GM23338 (cell line): ENCODE results near the gene SLC9A8. TPM values are rescaled to one million over a fixed set of nuclear protein-coding genes. Genes with fewer than 3 reads are reported as not detected.
A peak's percentile ranks its signal among the peaks of the same experiment; 100 is the strongest.

ENCODE experiments used
- ATAC-seq: fragments of 200-7000 bp; cut with Tn5 transposase; 3 replicates; pipeline ENCODE4 v1.9.1; 2020
- DNase-seq: peaks from one replicate; pipeline ENCODE4 v3.0.0-alpha.2; 2015; ENCODE audit warnings: low spot score
- H2AFZ ChIP-seq: fragments of 200-600 bp; sonication (generic); 2 replicates; pipeline ENCODE4 v1.8.0; 2016; ENCODE audit warnings: antibody characterized with exemption, mild to moderate bottlenecking, moderate library complexity
- H3F3A ChIP-seq: fragments of 200-600 bp; sonication (generic); replicated peaks from 2 replicates; pipeline ENCODE4 v1.8.0; 2017; ENCODE audit warnings: antibody characterized with exemption, mixed run types, low read depth
- H3K27ac ChIP-seq: fragments of 200-600 bp; sonication (generic); 2 replicates; pipeline ENCODE4 v1.6.1; 2016; ENCODE audit warnings: low read depth
- H3K27me3 ChIP-seq: fragments of 200-600 bp; sonication (generic); 2 replicates; pipeline ENCODE4 v1.8.0; 2016; ENCODE audit warnings: mild to moderate bottlenecking, mixed run types, moderate library complexity; ENCODE audit not compliant: insufficient read depth
- H3K36me3 ChIP-seq: fragments of 200-600 bp; sonication (generic); 2 replicates; pipeline ENCODE4 v1.8.0; 2016; ENCODE audit warnings: mild to moderate bottlenecking; ENCODE audit not compliant: insufficient read depth
- H3K4me1 ChIP-seq: fragments of 200-600 bp; sonication (generic); 2 replicates; pipeline ENCODE4 v1.8.0; 2016; ENCODE audit warnings: mild to moderate bottlenecking, moderate library complexity; ENCODE audit not compliant: insufficient read depth
- H3K4me2 ChIP-seq: fragments of 200-600 bp; sonication (generic); 2 replicates; pipeline ENCODE4 v1.7.1; 2017; ENCODE audit warnings: mixed run types
- H3K4me3 ChIP-seq: fragments of 200-600 bp; sonication (generic); 2 replicates; pipeline ENCODE4 v1.6.1; 2016; ENCODE audit warnings: mixed run types
- H3K79me2 ChIP-seq: fragments of 200-600 bp; sonication (generic); replicated peaks from 2 replicates; pipeline ENCODE4 v1.8.0; 2017; ENCODE audit warnings: mild to moderate bottlenecking; ENCODE audit not compliant: insufficient read depth
- H3K9me2 ChIP-seq: fragments of 200-600 bp; sonication (generic); 2 replicates; pipeline ENCODE4 v1.8.0; 2017; ENCODE audit not compliant: insufficient read depth
- H4K20me1 ChIP-seq: fragments of 200-600 bp; sonication (generic); replicated peaks from 2 replicates; pipeline ENCODE4 v1.8.0; 2017; ENCODE audit warnings: mild to moderate bottlenecking; ENCODE audit not compliant: insufficient read depth
- H3K27ac Mint-ChIP-seq: 2 replicates; pipeline ENCODE4 v1.8.0; 2020; ENCODE audit warnings: inconsistent platforms, mild to moderate bottlenecking, moderate library complexity, mixed read lengths
- H3K27me3 Mint-ChIP-seq: 3 replicates; pipeline ENCODE4 v1.8.0; 2022; ENCODE audit warnings: low read depth, mild to moderate bottlenecking, moderate library complexity, mixed read lengths, inconsistent platforms; ENCODE audit not compliant: insufficient read depth, poor library complexity
- H3K36me3 Mint-ChIP-seq: 3 replicates; pipeline ENCODE4 v1.8.0; 2021; ENCODE audit warnings: low read depth, mild to moderate bottlenecking, inconsistent platforms, moderate library complexity, mixed read lengths
- H3K4me1 Mint-ChIP-seq: 3 replicates; pipeline ENCODE4 v1.8.0; 2020; ENCODE audit warnings: mild to moderate bottlenecking, inconsistent platforms, mixed read lengths
- H3K4me3 Mint-ChIP-seq: 3 replicates; pipeline ENCODE4 v1.8.0; 2021; ENCODE audit warnings: moderate library complexity, mild to moderate bottlenecking, inconsistent platforms, mixed read lengths
- H3K9me3 Mint-ChIP-seq: 3 replicates; pipeline ENCODE4 v1.8.0; 2020; ENCODE audit warnings: moderate library complexity, mild to moderate bottlenecking, inconsistent platforms, mixed read lengths
- CREB1 ChIP-seq: fragments of 250-450 bp; sonication (Bioruptor Pico); IDR thresholded peaks from 2 replicates; pipeline ENCODE4 v1.5.0; 2020; ENCODE audit warnings: low read depth, mild to moderate bottlenecking, moderate library complexity
- CTCF ChIP-seq, 2 experiments: fragments of 200-600 bp in 1 of 2; sonication (generic) in 1 of 2; conservative IDR thresholded peaks; 2 replicates each; pipeline versions ENCODE4 v1.5.1 to v1.6.1; 2016 to 2017; ENCODE audit warnings: antibody characterized with exemption in 2 of 2, low read depth in 2 of 2, mild to moderate bottlenecking in 2 of 2, moderate library complexity in 1 of 2
- EZH2 ChIP-seq: fragments of 200-600 bp; sonication (generic); IDR thresholded peaks from one replicate; pipeline ENCODE4 v1.8.0; 2017; ENCODE audit warnings: antibody characterized with exemption, mild to moderate bottlenecking, low read depth; ENCODE audit not compliant: unreplicated experiment
- POLR2AphosphoS5 ChIP-seq: IDR thresholded peaks from 2 replicates; pipeline ENCODE4 v1.6.1; 2016; ENCODE audit warnings: antibody characterized with exemption, low read depth
- ZNF331 ChIP-seq: fragments of 250-450 bp; sonication (Bioruptor Pico); IDR thresholded peaks from 2 replicates; pipeline ENCODE4 v1.5.0; 2020; ENCODE audit warnings: low read depth, mild to moderate bottlenecking, moderate library complexity
- polyA plus RNA-seq: library from polyadenylated mRNA; unstranded; fragments of >200 nt; fragmentation: Nextera tagmentation; extraction: Ambion mirVana; gene quantifications from 2 replicates; pipeline ENCODE4 v1.2.1, GENCODE V29; 2016
- total RNA-seq: library from RNA; depleted of rRNA; stranded (reverse); fragments of >200 nt; shearing (Covaris generic); gene quantifications from 2 replicates; pipeline ENCODE4 v1.2.3, GENCODE V29; 2014
- TF ChIP-seq, protein P1 (sequence below): fragments of 250-450 bp; sonication (Bioruptor Pico); IDR thresholded peaks from 2 replicates; pipeline ENCODE4 v1.5.0; 2020; ENCODE audit warnings: mild to moderate bottlenecking, moderate library complexity
- TF ChIP-seq, protein P2 (sequence below): IDR thresholded peaks from 2 replicates; pipeline ENCODE4 v1.6.1; 2016; ENCODE audit warnings: antibody characterized with exemption
- TF ChIP-seq, protein P3 (sequence below): IDR thresholded peaks from one replicate; pipeline ENCODE4 v1.6.1; 2018; ENCODE audit warnings: antibody characterized with exemption; ENCODE audit not compliant: unreplicated experiment

Gene SLC9A8
- total and polyA plus RNA-seq, 2 experiments from 2014 or later, result 2.6 to 6.4 TPM

GRCh38 chr20:49790077-49790798 lies 22.4 kb upstream of the SLC9A8 start:
- peaks cover 10% of the 10 kb centered on the region; the same call in 2 of the 3 replicates for H3K4me1 Mint-ChIP-seq
- Histone ChIP-seq H3K36me3 (no peaks in the 10 kb centered on the region), H3K27me3 (no peaks in the 10 kb centered on the region), H4K20me1 (no peaks in the 10 kb centered on the region), H3K9me2 (no peaks in the 10 kb centered on the region), H3F3A (0 out of 2 replicates have a peak, but pooled peaks cover 3% of the 10 kb centered on the region), H3K4me1 (no peaks in the 10 kb centered on the region), H3K79me2 (no peaks in the 10 kb centered on the region), H3K4me2 (no peak overlapping the region), H3K27ac (no peak overlapping the region), H3K4me3 (no peak overlapping the region), H2AFZ (peak overlapping the region; percentile 85; the same call in 1 of the 2 replicates)
- peaks cover 9% of the 10 kb centered on the region for H3K27me3 Mint-ChIP-seq
- ATAC-seq (peak; percentile 80), DNase-seq (peak; percentile 60)
- H3K9me3 Mint-ChIP-seq, result no peaks in the 10 kb centered on the region
- H3K4me3 Mint-ChIP-seq, result no peak overlapping the region
- no peak overlapping the region for H3K27ac Mint-ChIP-seq
- peak; percentile 11 to 55; a peak in 2 of 4 replicates for TF ChIP-seq CTCF (conservative IDR thresholded peaks at IDR 0.05; ENCODE audit: low read depth in 2 of 2)
- no peak for TF ChIP-seq EZH2
- no peaks in the 10 kb centered on the region for H3K36me3 Mint-ChIP-seq

DNA sequence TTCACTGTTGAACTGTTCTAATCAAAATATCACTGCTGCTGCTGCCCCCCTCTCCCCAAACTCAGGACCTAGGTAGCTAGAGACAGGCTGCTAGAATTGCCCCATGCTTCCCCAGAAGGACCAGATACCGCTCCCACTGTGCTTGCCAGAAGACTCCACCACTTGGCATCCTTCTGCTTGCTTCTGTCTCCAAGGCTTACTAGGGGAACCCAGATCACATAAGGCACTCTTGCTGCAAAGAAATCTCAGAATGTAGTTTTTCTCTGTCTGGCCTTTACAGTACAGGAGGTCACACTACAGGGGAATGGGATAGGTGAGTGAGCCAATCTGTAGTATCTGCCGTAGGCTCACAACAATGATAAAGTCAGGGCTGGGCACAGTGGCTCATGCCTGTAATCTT lies 21.5 kb upstream of the SLC9A8 start:
- Histone ChIP-seq H3F3A (0 out of 2 replicates have a peak, but pooled peaks cover 1% of the 10 kb centered on the region), H2AFZ (no peak overlapping the region), H3K4me1 (no peaks in the 10 kb centered on the region), H3K27ac (no peak overlapping the region), H3K79me2 (no peaks in the 10 kb centered on the region), H3K27me3 (no peaks in the 10 kb centered on the region), H3K4me3 (no peak overlapping the region), H4K20me1 (no peaks in the 10 kb centered on the region), H3K9me2 (no peaks in the 10 kb centered on the region), H3K4me2 (no peak overlapping the region), H3K36me3 (no peaks in the 10 kb centered on the region)
- ATAC-seq, result no peak
- Mint-ChIP-seq H3K36me3 (no peaks in the 10 kb centered on the region), H3K4me3 (no peak overlapping the region), H3K4me1 (peaks cover 6% of the 10 kb centered on the region; the same call in 2 of the 3 replicates), H3K27me3 (peaks cover 9% of the 10 kb centered on the region), H3K9me3 (no peaks in the 10 kb centered on the region), H3K27ac (no peak overlapping the region)
- no peak for TF ChIP-seq ZNF331 (CRISPR knock-in tag)
- no peak for TF ChIP-seq CREB1
- TF ChIP-seq, protein P1, sequence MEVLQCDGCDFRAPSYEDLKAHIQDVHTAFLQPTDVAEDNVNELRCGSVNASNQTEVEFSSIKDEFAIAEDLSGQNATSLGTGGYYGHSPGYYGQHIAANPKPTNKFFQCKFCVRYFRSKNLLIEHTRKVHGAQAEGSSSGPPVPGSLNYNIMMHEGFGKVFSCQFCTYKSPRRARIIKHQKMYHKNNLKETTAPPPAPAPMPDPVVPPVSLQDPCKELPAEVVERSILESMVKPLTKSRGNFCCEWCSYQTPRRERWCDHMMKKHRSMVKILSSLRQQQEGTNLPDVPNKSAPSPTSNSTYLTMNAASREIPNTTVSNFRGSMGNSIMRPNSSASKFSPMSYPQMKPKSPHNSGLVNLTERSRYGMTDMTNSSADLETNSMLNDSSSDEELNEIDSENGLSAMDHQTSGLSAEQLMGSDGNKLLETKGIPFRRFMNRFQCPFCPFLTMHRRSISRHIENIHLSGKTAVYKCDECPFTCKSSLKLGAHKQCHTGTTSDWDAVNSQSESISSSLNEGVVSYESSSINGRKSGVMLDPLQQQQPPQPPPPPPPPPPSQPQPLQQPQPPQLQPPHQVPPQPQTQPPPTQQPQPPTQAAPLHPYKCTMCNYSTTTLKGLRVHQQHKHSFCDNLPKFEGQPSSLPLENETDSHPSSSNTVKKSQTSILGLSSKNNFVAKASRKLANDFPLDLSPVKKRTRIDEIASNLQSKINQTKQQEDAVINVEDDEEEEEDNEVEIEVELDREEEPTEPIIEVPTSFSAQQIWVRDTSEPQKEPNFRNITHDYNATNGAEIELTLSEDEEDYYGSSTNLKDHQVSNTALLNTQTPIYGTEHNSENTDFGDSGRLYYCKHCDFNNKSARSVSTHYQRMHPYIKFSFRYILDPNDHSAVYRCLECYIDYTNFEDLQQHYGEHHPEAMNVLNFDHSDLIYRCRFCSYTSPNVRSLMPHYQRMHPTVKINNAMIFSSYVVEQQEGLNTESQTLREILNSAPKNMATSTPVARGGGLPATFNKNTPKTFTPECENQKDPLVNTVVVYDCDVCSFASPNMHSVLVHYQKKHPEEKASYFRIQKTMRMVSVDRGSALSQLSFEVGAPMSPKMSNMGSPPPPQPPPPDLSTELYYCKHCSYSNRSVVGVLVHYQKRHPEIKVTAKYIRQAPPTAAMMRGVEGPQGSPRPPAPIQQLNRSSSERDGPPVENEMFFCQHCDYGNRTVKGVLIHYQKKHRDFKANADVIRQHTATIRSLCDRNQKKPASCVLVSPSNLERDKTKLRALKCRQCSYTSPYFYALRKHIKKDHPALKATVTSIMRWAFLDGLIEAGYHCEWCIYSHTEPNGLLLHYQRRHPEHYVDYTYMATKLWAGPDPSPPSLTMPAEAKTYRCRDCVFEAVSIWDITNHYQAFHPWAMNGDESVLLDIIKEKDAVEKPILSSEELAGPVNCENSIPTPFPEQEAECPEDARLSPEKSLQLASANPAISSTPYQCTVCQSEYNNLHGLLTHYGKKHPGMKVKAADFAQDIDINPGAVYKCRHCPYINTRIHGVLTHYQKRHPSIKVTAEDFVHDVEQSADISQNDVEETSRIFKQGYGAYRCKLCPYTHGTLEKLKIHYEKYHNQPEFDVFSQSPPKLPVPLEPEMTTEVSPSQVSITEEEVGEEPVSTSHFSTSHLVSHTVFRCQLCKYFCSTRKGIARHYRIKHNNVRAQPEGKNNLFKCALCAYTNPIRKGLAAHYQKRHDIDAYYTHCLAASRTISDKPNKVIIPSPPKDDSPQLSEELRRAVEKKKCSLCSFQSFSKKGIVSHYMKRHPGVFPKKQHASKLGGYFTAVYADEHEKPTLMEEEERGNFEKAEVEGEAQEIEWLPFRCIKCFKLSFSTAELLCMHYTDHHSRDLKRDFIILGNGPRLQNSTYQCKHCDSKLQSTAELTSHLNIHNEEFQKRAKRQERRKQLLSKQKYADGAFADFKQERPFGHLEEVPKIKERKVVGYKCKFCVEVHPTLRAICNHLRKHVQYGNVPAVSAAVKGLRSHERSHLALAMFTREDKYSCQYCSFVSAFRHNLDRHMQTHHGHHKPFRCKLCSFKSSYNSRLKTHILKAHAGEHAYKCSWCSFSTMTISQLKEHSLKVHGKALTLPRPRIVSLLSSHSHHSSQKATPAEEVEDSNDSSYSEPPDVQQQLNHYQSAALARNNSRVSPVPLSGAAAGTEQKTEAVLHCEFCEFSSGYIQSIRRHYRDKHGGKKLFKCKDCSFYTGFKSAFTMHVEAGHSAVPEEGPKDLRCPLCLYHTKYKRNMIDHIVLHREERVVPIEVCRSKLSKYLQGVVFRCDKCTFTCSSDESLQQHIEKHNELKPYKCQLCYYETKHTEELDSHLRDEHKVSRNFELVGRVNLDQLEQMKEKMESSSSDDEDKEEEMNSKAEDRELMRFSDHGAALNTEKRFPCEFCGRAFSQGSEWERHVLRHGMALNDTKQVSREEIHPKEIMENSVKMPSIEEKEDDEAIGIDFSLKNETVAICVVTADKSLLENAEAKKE (CRISPR knock-in tag), result no peak
- TF ChIP-seq, protein P2, sequence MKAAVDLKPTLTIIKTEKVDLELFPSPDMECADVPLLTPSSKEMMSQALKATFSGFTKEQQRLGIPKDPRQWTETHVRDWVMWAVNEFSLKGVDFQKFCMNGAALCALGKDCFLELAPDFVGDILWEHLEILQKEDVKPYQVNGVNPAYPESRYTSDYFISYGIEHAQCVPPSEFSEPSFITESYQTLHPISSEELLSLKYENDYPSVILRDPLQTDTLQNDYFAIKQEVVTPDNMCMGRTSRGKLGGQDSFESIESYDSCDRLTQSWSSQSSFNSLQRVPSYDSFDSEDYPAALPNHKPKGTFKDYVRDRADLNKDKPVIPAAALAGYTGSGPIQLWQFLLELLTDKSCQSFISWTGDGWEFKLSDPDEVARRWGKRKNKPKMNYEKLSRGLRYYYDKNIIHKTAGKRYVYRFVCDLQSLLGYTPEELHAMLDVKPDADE, result no peak
- TF ChIP-seq, protein P3, sequence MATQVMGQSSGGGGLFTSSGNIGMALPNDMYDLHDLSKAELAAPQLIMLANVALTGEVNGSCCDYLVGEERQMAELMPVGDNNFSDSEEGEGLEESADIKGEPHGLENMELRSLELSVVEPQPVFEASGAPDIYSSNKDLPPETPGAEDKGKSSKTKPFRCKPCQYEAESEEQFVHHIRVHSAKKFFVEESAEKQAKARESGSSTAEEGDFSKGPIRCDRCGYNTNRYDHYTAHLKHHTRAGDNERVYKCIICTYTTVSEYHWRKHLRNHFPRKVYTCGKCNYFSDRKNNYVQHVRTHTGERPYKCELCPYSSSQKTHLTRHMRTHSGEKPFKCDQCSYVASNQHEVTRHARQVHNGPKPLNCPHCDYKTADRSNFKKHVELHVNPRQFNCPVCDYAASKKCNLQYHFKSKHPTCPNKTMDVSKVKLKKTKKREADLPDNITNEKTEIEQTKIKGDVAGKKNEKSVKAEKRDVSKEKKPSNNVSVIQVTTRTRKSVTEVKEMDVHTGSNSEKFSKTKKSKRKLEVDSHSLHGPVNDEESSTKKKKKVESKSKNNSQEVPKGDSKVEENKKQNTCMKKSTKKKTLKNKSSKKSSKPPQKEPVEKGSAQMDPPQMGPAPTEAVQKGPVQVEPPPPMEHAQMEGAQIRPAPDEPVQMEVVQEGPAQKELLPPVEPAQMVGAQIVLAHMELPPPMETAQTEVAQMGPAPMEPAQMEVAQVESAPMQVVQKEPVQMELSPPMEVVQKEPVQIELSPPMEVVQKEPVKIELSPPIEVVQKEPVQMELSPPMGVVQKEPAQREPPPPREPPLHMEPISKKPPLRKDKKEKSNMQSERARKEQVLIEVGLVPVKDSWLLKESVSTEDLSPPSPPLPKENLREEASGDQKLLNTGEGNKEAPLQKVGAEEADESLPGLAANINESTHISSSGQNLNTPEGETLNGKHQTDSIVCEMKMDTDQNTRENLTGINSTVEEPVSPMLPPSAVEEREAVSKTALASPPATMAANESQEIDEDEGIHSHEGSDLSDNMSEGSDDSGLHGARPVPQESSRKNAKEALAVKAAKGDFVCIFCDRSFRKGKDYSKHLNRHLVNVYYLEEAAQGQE, result no peak
- no peak for TF ChIP-seq POLR2AphosphoS5
- no peak for DNase-seq
